MV-4-11 (cell line): ENCODE results near the gene PIGX.
A peak's percentile ranks its signal among the peaks of the same experiment; 100 is the strongest.

ENCODE experiments used
- DNase-seq: peaks from one replicate; lab custom pipeline; 2025; lab: John Stamatoyannopoulos, UW

The PIGX gene

DNA sequence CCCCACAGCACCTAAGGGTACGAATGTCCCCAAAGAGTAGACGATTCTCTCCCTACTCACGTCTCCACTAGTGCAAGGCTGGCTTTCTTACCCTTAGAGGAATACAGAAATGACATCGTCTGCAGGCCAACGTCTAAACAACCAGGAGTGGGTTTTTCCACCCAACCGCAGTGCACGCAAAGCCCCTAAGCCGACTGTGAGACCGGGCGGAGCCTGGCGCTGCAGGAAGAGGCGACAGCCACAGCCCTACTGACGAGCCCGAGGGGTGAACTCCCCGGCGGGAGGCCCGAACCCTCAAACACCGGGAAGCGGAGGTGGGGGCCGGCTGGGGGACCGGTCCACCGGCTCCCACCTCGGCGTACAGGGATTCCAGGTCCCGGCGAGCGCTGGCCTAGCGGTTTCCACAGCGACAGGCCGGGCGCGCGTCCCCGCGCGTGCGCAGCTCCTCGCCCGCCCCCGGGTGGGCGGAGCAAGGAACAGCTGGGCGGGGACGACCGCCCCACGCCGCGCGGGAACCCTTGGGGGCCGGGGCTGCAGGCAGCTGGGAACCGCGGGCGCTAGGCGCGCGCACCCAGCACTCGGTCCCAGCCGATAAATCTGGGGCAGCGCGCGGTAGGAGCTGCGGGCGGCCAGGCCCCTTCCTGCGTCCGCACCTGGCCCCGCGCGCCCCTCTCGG lies at the start of gene PIGX, which contains the start of gene CEP19:
PIGX (plus strand) TSS at position 540 of the 676 bp plus-strand sequence.
CEP19 (minus strand) TSS at position 413 of the 676 bp plus-strand sequence. CDS start 3,593 bp downstream, outside the sequence.
- peak; percentile 80 for DNase-seq

DNA sequence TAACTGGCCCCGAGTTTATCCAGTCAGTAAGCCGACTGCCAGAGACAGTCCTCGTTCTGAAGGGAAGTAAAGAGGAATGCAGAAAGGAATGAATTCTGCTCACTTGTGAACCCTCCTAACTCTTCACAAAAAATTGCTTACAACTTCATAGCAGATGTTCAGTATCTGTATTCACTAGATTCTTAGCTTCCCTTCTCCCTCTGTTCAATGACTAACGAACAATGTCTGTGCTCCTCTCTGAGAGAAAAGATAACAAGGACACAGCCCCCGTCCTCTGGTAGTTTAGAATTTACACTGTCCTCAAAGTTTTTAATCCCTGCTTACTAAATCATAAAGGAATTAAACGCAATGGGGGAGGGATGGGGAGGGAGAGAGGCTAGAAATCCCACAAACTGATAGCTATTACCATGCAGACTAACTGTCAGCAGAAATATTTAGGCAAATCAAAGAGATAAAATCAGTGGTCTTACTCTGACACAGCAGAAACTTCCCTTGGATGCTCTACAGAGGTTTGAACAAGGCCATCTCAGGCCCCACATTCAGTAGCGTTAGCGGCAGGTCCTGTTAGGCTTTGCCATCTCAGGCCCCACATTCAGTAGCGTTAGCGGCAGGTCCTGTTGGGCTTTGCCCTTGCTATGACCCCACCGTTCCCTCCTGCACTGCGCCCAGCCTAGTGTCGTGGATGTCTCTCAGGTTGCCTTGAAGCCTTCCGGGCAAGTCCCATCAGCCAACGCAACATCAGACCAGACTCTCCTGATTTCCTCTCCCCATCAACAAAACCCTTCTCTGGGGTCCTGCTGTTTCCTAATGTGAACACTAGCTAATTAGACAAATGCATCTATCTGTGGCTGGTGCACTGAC lies 49.2 kb upstream of the PIGX start:
- peak; percentile 22 for DNase-seq

DNA sequence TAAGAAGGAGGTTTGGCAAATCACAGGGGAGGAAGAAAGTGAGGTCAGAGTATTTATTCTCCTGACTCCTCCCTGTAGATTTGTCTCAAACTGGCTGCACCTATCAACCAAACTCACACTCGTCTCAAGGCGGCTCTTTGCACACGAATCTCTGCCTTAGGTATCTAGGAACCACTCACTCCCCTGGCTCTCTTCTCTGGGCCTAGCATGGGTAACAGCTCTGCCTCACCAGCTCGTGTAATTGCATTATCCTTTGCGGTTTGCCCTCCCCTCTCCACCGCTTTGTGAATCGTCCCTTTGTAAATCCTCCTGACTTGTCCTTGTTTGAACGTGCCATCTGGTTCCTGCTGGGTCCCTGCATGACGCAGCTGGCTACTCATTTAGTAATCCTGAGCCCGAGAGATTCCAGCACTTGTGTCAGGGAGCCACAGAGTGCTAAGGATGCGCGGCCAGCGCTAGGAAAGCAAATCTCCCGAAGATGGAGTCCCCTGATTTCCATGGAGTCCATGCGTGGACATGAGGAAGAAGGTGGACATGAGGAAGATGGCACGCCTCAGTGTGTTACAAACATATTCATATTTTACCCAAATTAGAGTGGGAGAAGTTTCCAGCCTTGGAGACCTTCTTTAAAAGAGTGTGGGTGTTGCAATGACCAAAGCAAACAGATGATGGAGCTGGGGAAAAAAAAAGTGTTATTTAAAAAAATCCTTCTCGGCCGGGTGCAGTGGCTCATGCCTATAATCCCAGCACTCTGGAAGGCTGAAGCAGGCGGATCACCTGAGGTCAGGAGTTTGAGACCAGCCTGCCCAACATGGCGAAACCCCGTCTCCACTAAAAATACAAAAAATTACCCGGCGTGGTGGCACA lies 45.9 kb upstream of the PIGX start:
- peak; percentile 94 for DNase-seq

DNA sequence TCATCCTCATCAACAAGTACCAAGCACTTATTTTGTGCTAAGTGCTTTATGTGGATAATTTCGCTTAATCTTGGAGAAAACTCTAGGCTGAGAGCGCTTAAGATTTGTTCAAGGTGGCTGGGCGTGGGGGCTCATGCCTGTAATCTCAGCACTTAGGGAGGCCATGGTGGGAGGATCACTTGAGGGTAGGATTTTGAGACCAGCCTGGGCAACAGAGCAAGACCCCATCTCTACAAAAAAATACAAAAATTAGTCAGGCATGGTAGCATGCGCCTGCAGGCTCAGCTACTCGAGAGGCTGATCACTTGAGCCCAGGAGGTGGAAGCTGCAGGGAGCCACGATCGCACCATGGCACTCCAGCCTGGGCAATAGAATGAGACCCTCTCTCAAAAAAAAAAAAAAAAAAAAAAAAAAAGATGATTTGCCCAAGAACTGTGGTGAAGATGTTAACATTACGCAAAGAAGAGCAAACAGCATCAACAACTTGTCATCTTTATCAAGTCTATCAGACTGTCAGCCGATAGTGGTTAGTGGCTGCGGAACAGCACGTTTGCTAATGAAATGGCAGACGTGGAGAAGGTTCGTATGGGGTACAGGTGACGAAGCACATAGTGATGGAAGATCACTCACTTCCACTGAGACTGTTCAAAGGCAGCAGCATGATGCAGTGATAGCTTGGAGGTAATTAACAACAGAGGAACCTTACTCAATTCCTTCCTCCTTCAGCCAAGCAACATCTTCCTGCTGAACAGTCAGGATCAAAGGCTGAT lies 44.9 kb upstream of the PIGX start:
- DNase-seq, result no peak

DNA sequence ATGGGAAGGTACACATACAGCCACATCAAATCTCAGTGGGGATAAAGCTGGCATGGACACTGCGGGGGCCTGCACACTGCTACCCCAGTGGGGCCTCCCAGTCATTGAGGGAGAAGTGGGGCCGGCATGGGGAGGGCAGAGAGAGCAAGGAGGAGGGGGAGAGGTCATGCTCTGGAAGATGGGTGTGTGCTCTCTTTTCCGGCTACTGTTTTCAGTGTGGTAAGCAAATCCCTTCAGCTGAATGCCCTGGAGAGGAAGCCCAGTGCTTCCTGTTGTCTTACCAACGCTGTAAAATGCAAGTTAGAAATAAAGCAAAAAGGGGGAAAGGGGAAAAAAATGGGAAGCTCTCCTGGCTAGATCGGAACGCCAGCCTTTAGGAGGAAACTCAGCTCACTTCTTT lies 41.8 kb upstream of the PIGX start:
- no peak for DNase-seq

DNA sequence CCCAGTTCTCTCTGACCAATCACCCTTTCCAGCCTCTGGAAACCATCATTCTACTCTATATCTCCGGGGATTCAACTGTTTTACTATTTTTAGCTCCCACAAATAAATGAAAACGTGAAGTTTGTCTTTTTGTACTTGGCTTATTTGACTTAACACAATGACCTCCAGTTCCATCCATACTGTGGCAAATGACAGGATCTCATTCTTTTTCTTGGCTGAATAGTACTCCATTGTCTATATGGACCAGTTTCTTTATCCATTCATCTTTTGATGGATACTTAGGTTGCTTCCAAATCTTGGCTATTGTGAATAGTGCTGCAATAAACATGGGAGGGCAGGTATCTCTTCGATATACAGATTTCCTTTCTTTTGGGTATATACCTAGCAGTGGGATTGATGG lies 38.5 kb upstream of the PIGX start:
- no peak for DNase-seq

DNA sequence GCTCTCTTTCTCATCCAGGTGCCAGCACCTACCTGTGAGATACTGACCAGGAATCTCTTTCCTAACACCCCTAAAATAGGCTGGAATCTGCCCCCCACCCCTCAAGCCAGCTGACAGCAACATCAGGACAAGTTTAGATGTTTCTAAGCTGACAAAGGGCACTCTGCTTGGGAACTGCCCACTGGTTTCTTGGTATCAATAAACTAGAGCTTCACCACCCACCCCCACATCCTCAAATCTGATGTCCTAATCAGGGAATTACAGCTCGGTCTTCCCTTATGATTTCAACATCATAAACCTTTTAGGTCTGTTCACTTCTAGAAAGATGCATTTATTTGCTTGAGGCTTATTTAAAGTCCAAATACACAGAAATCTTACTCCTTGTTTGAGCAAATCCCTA lies 34.8 kb upstream of the PIGX start:
- no peak for DNase-seq

DNA sequence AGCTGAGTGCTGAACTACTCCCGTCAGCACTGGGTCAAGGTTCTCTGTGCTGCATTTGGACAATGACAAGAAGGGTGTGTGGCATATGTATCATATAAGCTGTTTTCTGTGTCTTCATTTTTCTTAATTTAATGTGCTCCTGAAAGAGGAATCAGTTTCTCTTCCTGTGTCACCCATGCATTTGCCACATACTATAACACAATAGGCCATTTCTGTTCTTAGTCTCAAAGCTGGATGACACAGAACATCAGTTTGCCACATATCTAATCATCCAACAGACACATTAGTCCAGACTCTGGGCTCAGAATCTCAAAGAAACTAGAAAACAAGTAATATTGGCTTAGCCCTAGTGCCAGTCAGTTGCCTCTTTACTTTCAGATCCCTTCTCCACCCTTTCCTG lies 34.2 kb upstream of the PIGX start:
- DNase-seq, result no peak

DNA sequence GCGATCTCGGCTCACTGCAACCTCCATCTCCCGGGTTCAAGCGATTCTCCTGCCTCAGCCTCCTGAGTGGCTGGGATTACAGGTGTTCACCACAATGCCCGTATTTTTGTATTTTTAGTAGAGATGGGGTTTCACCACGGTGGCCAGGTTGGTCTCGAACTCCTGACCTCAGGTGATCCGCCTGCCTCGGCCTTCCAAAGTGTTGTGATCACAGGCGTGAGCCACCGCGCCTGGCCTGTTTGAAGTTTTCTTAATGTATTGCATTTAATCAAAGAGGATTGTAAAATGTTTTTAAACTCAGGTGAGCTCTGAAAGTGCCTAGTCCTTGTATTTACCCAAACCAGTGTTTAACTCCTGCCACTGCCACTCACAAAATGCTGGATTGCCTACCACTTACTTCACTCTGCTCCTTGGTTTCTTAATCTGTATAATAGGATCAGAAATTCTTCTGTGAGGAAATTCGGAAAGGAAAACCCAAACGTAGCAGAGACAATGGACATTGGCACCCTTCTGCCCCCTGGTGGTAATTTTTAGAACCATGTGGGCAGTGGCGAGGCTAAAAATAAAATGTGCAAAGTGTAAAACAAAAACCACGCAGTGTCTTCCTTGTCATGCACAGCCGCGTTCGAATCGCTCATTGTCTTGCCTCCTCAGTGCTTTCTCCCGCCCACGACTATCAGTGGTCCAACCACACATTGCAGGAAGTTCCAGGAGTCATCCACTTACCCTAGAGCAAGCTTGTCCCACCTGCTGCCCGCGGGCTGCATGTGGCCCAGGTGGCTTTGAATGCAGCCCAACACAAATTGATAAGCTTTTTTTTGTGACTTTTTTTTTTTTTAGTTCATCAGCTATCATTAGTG lies 27.4 kb upstream of the PIGX start:
- DNase-seq, result peak; percentile 92

DNA sequence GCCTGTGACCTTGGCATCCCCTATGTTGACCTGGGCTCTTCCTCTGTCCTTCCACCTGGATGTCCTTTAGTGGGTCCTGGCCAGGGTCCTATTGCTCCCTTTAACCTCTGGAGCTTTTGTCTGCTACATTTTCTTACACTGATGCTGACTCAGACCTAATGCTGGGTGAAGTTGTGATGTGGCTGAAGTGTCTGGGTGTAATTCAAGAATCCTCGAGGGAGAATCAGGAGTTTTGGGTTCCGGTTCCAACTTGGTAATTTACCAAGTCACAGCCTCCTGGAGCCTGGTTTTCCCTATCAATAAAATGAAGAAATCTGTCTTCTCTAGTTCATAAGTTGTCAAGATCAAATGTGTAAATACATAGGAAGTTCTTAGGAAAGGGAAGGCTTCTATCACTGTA lies 25.7 kb upstream of the PIGX start:
- no peak for DNase-seq

DNA sequence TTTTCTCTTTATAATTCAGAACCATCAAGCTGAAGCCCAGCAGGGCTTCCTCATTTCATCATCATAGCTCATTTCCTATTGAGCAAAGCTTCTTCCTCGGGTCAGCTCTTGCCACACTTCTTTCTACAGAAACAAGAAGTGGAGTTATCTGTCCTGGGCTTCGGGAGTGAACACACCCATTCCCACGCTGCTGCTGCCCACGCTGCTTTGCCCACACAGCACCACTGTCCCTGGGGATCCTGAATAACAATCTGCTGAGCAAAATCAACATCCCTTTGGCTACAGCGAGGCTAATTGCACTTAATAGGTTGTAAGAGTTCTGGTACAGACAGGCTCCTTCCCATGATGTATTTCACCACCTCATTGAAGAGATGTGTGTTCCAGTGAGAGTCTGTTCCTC lies 23.8 kb upstream of the PIGX start:
- DNase-seq, result peak; percentile 96

DNA sequence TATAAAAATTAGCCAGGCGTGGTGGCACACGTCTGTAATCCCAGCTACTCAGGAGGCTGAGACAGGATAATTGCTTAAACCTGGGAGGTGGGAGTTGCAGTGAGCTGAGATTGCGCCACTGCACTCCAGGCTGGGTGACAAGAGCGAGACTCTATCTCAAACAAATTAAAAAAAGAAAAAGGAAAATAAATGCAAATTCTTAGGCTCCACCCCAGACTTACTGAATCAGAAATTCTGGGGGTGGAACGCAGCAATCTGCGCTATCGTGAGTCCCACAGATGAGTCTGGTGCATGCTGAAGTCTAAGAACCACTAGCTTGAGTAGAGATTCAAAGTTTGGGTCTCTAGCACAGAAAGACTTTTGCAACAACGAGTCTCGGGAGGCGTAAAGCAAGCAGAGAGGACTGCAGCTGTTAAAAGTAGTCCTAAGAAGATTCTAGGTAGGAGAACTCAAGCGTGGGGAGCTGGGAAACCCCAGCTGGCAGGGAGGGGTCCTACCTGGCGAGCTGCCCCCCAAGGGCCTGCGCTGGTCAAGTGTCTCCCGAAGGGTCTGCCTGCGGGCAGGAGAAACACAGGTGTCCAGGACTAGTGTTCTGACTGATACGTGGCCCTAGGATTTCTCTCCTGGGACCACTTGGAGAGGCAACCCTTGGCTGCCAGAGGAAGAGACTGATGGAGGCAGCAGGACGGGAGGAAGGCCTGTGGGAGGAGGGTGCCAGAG lies 22.1 kb upstream of the PIGX start:
- DNase-seq, result no peak

DNA sequence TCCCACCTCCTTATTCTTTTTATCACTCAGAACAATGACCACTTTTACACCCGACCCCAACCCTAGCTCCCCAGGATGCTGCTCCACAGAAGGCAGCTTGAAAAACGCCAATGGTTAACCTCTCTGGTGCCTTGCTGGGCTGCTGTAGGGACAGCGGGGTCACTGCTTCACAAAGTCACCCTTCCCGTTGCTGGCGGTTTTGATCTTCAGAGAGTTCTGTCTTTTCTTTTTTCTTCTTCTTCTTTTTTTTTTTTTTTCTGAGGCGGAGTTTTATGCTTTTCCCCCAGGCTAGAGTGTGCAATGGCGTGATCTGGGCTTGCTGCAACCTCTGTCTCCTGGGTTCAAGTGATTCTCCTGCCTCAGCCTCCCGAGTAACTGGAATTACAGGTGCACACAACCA lies 20.8 kb upstream of the PIGX start:
- peak; percentile 51 for DNase-seq

DNA sequence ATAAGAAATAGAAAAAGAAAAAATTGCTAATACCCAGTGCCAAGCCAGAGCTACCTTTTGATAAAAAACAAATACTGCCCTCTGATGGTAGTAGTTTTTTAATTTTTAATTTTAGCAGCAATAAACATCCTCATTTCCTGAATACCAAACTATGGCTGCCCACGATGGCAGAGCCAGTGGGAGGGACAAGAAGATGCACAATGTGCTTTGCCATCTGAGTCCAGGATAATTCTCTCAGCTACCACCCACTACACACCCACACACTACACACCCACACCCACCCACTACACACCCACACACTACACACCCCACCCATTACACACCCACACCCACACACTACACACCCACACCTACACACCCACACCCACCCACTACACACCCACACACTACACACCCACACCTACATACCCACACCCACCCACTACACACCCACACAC lies 18.0 kb upstream of the PIGX start:
- DNase-seq, result peak; percentile 49

DNA sequence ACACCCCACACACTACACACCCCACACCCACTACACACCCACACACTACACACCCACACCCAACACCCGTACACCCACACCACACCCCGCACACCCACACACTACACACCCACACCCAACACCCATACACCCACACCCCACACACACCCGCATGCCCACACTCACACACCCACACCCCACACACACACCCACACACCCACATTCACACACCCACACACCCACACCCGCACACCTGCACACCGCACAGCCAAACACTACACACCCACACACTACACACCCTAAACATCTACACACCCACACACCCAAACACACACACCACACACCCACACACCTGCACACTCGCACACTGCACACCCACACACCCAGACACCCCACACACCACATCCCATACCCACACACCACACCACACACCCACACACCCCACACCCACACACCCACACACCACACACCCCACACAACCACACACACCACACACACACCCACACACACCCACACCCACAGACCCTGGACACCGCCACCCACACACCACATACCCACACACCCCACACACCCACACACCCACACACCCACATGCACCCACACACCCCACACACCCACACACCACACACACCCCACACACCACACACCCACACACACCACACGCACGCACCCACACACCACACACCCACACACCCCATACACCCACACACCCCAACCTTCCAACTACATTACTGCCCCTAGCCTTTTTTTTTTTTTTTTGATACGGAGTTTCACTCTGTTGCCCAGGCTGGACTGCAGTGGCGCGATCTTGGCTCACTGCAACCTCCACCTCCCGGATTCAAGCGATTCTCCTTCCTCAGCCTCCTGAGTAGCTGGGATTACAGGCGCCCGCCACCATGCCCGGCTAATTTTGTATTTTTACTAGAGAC lies 17.0 kb upstream of the PIGX start:
- DNase-seq, result no peak

DNA sequence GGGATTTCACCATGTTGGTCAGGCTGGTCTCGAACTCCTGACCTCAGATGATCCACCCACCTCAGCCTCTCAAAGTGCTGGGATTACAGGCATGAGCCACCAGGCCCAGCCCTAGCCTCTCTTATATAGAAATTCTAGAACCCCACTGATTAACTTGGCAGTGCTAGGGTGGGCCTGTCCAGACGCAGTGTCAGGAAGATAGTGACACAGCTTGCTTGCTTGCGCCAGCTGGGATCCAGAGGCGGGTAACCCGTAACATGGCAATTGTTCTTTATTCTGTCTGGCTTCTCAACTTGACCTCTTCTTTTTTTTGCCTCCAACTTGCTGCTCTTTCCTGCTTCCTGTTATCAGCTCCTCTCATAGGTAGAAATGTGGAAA lies 16.3 kb upstream of the PIGX start:
- no peak for DNase-seq

DNA sequence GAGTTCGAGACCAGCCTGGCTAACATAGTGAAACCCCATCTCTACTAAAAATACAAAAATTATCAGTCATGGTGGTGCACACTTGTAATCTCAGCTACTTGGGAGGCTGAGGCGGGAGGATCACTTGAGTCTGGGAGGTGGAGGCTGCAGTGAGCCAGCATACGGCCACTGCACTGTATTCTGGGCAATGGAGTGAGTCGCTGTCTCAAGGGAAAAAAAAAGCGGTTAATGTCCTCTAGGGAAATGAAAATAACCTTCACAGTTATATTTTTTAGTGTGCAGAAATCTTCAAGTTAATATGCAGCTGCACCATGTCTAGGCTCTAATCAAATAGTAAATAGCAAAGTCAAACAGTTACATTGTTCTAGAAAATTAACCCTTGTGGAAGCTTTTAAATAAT lies 14.9 kb upstream of the PIGX start:
- no peak for DNase-seq

DNA sequence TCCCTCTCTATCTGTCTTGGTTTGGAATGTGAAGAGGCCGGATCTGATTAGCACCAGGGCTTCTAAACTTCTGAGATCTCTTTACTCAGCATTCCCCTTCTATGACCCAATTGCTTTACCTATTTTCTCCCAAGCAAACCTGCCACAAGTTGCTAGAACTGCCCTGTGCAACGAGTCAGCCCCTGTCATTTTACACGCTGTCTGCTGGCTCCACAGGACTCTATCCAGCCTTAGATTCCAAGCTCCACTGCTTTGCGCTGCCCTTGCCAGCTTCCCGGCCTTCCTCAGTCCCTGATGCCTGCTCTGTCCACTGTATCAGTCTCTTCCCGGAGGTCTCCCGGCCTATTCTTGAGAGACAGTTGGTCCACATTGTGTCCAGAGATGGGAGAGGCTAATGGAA lies 12.4 kb upstream of the PIGX start:
- no peak for DNase-seq

DNA sequence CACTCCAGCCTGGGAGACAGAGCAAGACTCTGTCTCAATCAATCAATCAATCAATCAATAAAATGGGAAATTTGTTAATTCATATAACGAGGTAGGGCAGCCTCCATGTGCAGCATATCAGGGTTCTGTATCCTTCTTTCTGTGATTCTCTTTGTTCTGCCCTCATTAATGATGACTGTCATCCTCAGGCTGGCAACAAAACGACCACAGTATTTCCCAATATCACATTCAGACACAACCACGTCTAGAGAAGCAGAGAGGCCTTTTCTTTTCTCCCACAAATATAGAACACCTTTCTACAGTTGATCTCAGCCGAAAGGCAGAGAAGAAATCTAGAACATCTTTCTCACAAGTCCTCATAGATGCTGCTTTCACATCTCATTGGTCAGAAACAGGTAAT lies 11.4 kb upstream of the PIGX start:
- DNase-seq, result peak; percentile 45
